Neural cell (in vitro differentiated cells): ENCODE results near the gene RNF17.

Experiments used
- EP300 ChIP-seq: fragments of 450-650 bp; conservative IDR thresholded peaks from 2 replicates; pipeline ENCODE4 v1.6.1; 2014; ENCODE audit warnings: antibody characterized with exemption, mild to moderate bottlenecking, moderate library complexity; ENCODE audit not compliant: poor library complexity, severe bottlenecking
- EZH2 ChIP-seq: fragments of 200-600, 300-800 bp; shearing (Covaris generic), sonication (generic); IDR thresholded peaks from 2 replicates; pipeline ENCODE4 v1.6.1; 2014; ENCODE audit warnings: antibody characterized with exemption, low read length, borderline replicate concordance, mild to moderate bottlenecking; ENCODE audit not compliant: insufficient read depth, poor library complexity, severe bottlenecking
- POLR2AphosphoS5 ChIP-seq: IDR thresholded peaks from 2 replicates; pipeline ENCODE4 v1.6.1; 2012
- RAD21 ChIP-seq: fragments of 450-650 bp; conservative IDR thresholded peaks from 2 replicates; pipeline ENCODE4 v1.6.1; 2014; ENCODE audit warnings: antibody characterized with exemption, mild to moderate bottlenecking, moderate library complexity
- SMC3 ChIP-seq: fragments of 450-650 bp; conservative IDR thresholded peaks from 2 replicates; pipeline ENCODE4 v1.6.1; 2014; ENCODE audit warnings: antibody characterized with exemption, mild to moderate bottlenecking, moderate library complexity; ENCODE audit not compliant: poor library complexity
- TAF1 ChIP-seq: IDR thresholded peaks from 2 replicates; pipeline ENCODE4 v1.6.1; 2012; ENCODE audit warnings: low read depth
- TF ChIP-seq, protein P1 (sequence below): IDR thresholded peaks from 2 replicates; pipeline ENCODE4 v1.6.1; 2012; ENCODE audit warnings: borderline replicate concordance
- TF ChIP-seq, protein P2 (sequence below): fragments of 450-650 bp; IDR thresholded peaks from 2 replicates; pipeline ENCODE4 v1.5.1; 2014; ENCODE audit warnings: antibody characterized with exemption, mild to moderate bottlenecking, moderate library complexity; ENCODE audit not compliant: poor library complexity, severe bottlenecking

DNA sequence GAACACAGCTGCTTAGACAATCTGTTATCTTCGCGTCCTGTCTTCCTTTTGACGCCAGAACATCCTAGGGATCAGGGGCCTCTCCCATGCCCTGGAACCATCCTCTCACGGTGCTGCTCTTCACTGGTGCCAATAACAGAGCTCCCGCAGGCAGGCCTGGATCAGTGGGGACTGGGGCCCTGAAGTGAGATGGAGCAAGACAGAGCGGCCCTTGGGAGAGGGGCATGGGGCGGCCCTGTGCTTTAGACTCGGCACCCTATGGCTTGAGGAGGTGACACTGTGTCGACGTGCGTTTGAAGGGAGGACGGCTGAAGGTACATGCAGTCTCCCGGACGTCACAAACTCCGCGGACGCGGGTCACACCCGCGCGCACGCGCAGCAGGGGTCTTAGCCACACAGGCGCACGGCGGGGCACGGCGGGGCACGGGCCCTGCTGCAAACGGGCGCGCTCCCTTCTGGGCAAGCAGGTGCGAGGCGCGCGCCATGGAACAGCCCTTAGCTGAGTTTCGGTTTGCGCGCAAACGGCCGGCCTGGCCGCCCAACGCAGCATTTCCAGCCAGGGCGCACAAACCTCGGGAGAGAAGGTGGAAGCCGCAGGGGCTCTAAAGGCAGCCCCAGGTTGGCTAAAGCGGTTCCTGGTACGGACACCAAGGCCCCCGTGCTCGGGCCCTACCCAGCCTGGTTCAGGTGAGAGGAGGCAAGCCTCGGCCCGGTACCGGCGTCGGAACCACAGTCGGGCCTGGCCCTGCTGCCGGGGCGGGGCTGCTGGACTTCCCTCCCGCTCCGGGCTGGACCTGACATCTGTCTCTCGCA, 16.5 kb upstream of the RNF17 start:
- TF ChIP-seq, protein P1, sequence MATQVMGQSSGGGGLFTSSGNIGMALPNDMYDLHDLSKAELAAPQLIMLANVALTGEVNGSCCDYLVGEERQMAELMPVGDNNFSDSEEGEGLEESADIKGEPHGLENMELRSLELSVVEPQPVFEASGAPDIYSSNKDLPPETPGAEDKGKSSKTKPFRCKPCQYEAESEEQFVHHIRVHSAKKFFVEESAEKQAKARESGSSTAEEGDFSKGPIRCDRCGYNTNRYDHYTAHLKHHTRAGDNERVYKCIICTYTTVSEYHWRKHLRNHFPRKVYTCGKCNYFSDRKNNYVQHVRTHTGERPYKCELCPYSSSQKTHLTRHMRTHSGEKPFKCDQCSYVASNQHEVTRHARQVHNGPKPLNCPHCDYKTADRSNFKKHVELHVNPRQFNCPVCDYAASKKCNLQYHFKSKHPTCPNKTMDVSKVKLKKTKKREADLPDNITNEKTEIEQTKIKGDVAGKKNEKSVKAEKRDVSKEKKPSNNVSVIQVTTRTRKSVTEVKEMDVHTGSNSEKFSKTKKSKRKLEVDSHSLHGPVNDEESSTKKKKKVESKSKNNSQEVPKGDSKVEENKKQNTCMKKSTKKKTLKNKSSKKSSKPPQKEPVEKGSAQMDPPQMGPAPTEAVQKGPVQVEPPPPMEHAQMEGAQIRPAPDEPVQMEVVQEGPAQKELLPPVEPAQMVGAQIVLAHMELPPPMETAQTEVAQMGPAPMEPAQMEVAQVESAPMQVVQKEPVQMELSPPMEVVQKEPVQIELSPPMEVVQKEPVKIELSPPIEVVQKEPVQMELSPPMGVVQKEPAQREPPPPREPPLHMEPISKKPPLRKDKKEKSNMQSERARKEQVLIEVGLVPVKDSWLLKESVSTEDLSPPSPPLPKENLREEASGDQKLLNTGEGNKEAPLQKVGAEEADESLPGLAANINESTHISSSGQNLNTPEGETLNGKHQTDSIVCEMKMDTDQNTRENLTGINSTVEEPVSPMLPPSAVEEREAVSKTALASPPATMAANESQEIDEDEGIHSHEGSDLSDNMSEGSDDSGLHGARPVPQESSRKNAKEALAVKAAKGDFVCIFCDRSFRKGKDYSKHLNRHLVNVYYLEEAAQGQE, result no peak
- TF ChIP-seq, protein P2, sequence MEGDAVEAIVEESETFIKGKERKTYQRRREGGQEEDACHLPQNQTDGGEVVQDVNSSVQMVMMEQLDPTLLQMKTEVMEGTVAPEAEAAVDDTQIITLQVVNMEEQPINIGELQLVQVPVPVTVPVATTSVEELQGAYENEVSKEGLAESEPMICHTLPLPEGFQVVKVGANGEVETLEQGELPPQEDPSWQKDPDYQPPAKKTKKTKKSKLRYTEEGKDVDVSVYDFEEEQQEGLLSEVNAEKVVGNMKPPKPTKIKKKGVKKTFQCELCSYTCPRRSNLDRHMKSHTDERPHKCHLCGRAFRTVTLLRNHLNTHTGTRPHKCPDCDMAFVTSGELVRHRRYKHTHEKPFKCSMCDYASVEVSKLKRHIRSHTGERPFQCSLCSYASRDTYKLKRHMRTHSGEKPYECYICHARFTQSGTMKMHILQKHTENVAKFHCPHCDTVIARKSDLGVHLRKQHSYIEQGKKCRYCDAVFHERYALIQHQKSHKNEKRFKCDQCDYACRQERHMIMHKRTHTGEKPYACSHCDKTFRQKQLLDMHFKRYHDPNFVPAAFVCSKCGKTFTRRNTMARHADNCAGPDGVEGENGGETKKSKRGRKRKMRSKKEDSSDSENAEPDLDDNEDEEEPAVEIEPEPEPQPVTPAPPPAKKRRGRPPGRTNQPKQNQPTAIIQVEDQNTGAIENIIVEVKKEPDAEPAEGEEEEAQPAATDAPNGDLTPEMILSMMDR, result no peak
- TF ChIP-seq EZH2 (no peak), SMC3 (no peak), POLR2AphosphoS5 (peak; percentile 27), RAD21 (no peak), EP300 (no peak), TAF1 (no peak)
